ENCODE measurements around the gene CHRND. TPM values are rescaled to one million over a fixed set of nuclear protein-coding genes. Genes with fewer than 3 reads are reported as not detected.

Gene CHRND
- polyA plus RNA-seq, 1 donor (not counting 4 experiments of a cell fraction or from before 2014, with no cell fraction given), result not detected

- H3K27me3 ChIP-seq (ENCODE audit: control insufficient read depth, extremely low read depth, insufficient read depth, low read length), result peaks cover 41% of the 10 kb centered on the region
These were observed 35.5 kb upstream of the CHRND start for GRCh38 chr2:232490221-232491138.

GRCh38 chr2:232491139-232491780 is 34.7 kb upstream of the CHRND start:
- no peaks in the 10 kb centered on the region for H3K4me1 ChIP-seq (ENCODE audit: control insufficient read depth, extremely low read depth, insufficient read depth, low read length)
- H3K4me2 ChIP-seq (ENCODE audit: control insufficient read depth, extremely low read depth, insufficient read depth, low read depth, low read length), result no peak overlapping the region
- H3K79me2 ChIP-seq (ENCODE audit: control insufficient read depth, insufficient read depth, low read length), result no peaks in the 10 kb centered on the region
- TF ChIP-seq EZH2 (IDR thresholded peaks at IDR 0.05; ENCODE audit: low read length), result no peak
- no peak overlapping the region for H3K4me3 ChIP-seq (ENCODE audit: control insufficient read depth in 2 of 3, extremely low read depth in 1 of 3, insufficient read depth in 2 of 3, low read depth in 1 of 3, low read length in 3 of 3)
- no peak overlapping the region for H3K9ac ChIP-seq (ENCODE audit: control insufficient read depth, extremely low read depth, insufficient read depth, low read length)
- H3K27ac ChIP-seq (ENCODE audit: control insufficient read depth, insufficient read depth, low read length), result no peak overlapping the region
- H2AFZ ChIP-seq (ENCODE audit: control insufficient read depth, low read length), result no peak overlapping the region
- peaks cover 33% of the 10 kb centered on the region for H3K27me3 ChIP-seq (ENCODE audit: control insufficient read depth, extremely low read depth, insufficient read depth, low read length)
- H4K20me1 ChIP-seq (ENCODE audit: control insufficient read depth, extremely low read depth, insufficient read depth, low read length), result no peaks in the 10 kb centered on the region
- DNase-seq (ENCODE audit: low read depth, low spot score) (no peak), FAIRE-seq (no peak)
- no peaks in the 10 kb centered on the region for H3K9me1 ChIP-seq (ENCODE audit: control insufficient read depth, extremely low read depth, insufficient read depth, low read length)
- dilution Hi-C loops (cut with MboI; ENCODE audit: extremely low pct_ligation_motif_present, low sequenced_read_pairs), result no loop called here
- no peaks in the 10 kb centered on the region for H3K9me3 ChIP-seq (ENCODE audit: control insufficient read depth, low read depth, low read length)
- H3K36me3 ChIP-seq (ENCODE audit: control insufficient read depth in 2 of 2, extremely low read depth in 1 of 2, insufficient read depth in 2 of 2, low read length in 2 of 2), result no peaks in the 10 kb centered on the region

More at GRCh38 chr2:232490221-232491138, 35.5 kb upstream of the CHRND start:
- Histone ChIP-seq H3K4me3 (ENCODE audit: control insufficient read depth in 2 of 3, extremely low read depth in 1 of 3, insufficient read depth in 2 of 3, low read depth in 1 of 3, low read length in 3 of 3) (no peak overlapping the region), H3K36me3 (ENCODE audit: control insufficient read depth in 2 of 2, extremely low read depth in 1 of 2, insufficient read depth in 2 of 2, low read length in 2 of 2) (no peaks in the 10 kb centered on the region), H3K9ac (ENCODE audit: control insufficient read depth, extremely low read depth, insufficient read depth, low read length) (no peak overlapping the region), H3K79me2 (ENCODE audit: control insufficient read depth, insufficient read depth, low read length) (no peaks in the 10 kb centered on the region), H3K27ac (ENCODE audit: control insufficient read depth, insufficient read depth, low read length) (no peak overlapping the region), H3K9me3 (ENCODE audit: control insufficient read depth, low read depth, low read length) (no peaks in the 10 kb centered on the region), H4K20me1 (ENCODE audit: control insufficient read depth, extremely low read depth, insufficient read depth, low read length) (no peaks in the 10 kb centered on the region), H3K4me2 (ENCODE audit: control insufficient read depth, extremely low read depth, insufficient read depth, low read depth, low read length) (no peak overlapping the region), H2AFZ (ENCODE audit: control insufficient read depth, low read length) (no peak overlapping the region), H3K4me1 (ENCODE audit: control insufficient read depth, extremely low read depth, insufficient read depth, low read length) (no peaks in the 10 kb centered on the region), H3K9me1 (ENCODE audit: control insufficient read depth, extremely low read depth, insufficient read depth, low read length) (no peaks in the 10 kb centered on the region)
- DNase-seq (ENCODE audit: low read depth, low spot score) (no peak), FAIRE-seq (no peak)
- no peak for TF ChIP-seq EZH2 (IDR thresholded peaks at IDR 0.05; ENCODE audit: low read length)
- TF ChIP-seq CTCF (optimal IDR thresholded peaks at IDR 0.05 in 1 of 3, IDR thresholded peaks at IDR 0.05 in 1 of 3, conservative IDR thresholded peaks at IDR 0.05 in 1 of 3; ENCODE audit: extremely low read depth in 1 of 3, insufficient read depth in 2 of 3, low read length in 3 of 3), result no peak
- dilution Hi-C loops (cut with MboI; ENCODE audit: extremely low pct_ligation_motif_present, low sequenced_read_pairs), result no loop called here

Measured in keratinocyte (primary cell).